Measurements from ENCODE around the gene HSD11B1. TPM values are rescaled to one million over a fixed set of nuclear protein-coding genes. Genes with fewer than 3 reads are reported as not detected.

HSD11B1 gene
- total RNA-seq (2022; extraction: Qiagen RNA extraction): 0.09 to 0.60 TPM (median 0.47 TPM) in 5 replicates

DNA sequence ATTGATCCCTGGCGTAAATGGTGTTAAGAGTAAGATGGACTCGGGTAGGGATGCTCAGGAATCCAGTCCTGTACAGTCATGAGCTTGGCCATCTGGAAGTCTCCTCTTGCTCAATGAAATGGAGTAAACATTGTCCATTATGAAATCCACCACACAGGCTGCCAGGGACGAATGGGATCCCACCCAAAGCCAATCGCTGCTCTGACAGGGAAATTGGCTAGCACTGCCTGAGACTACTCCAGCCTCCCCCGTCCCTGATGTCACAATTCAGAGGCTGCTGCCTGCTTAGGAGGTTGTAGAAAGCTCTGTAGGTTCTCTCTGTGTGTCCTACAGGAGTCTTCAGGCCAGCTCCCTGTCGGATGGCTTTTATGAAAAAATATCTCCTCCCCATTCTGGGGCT lies at the start of gene HSD11B1:
Gene HSD11B1 (plus strand): TSS at position 263 of the 400 bp plus-strand sequence. CDS start 97 bp downstream, at position 360.

DNA sequence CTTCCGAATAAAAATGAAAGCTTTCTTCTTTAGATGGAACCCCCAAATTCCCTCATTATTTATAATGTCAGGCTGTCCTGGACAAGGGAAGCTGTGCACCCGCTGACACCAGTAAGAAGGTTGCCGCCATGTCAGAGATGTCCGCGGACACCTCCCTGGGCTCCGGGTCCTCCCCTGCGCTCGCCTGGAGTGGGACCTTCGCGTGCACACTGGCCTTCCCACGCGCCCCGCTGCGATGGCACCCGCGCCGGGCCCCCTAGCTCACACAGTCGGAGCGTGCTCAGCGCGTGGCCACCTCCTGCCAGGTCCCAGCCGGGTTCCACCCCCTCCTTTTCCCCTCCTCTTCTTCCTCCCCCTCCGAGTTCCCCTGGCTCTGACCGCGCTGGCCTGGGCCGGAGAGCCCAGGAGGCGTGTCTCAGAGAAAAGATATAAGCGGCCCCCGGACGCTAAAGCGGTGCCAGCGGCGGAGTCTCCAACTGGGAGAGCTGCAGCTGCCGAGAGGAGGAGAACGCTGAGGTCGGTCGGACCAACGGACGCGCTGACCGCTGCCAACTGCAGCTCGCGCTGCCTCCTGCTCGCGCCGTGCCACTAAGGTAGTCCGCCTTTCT lies 29.6 kb upstream of the HSD11B1 start, which contains the start of gene G0S2:
Gene G0S2 (plus strand): TSS at position 456 of the 608 bp plus-strand sequence. CDS start 273 bp downstream, outside the sequence.

DNA sequence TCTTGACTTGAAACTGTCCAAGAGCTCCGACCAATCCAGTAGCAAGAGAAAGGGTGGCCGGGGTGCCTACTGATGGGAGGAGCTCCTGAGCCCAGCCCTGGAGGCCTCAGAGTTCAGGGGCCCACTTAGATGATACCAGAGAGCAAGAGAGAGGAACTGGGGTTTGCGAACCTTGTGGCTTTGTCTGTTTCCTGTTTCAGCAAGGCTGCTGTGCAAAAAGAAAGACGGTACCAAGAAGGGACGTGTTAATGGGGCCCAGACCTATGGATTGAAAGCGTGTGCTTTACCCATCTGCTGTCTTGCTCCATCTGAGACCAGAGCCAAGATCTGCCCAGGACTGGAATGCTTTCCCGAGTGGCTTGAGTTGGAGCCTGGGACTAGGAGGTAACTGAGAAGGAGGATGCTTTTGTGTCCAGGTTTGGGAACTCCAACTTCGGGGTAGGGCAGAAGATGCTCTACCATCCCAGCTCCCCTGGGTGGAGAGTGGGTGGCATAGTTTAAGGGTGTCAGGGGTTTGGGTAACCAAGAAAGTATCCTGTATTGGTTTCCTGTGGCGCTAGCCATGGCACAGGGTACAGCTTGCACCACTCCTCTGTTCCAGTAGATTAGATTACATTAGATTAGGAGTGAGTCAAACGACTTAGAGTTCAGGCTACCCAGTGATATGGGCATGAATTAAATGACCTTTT lies 51.4 kb downstream of the HSD11B1 start, which contains the start of gene TRAF3IP3:
Gene TRAF3IP3 (plus strand): TSS at position 128 of the 689 bp plus-strand sequence. CDS start 3,987 bp downstream, outside the sequence.

Other genes starting within 250 kb of the HSD11B1 start
- 0.25 to 0.38 TPM (median 0.28 TPM) in 5 replicates for gene CAMK1G, start 121.1 kb upstream of the HSD11B1 start, total RNA-seq (2022; extraction: Qiagen RNA extraction)
- gene LAMB3, start 52.4 kb upstream of the HSD11B1 start, total RNA-seq (2022; extraction: Qiagen RNA extraction): 18.6 to 23.5 TPM (median 21.0 TPM) in 5 replicates
- gene G0S2, start 29.4 kb upstream of the HSD11B1 start, total RNA-seq (2022; extraction: Qiagen RNA extraction): 3.8 to 4.6 TPM (median 4.0 TPM) in 5 replicates
- gene TRAF3IP3, start 51.2 kb downstream of the HSD11B1 start, total RNA-seq (2022; extraction: Qiagen RNA extraction): not detected in 5 replicates
- gene C1orf74, start 79.7 kb downstream of the HSD11B1 start, total RNA-seq (2022; extraction: Qiagen RNA extraction): 1.1 to 1.9 TPM (median 1.6 TPM) in 5 replicates
- gene IRF6, start 101.3 kb downstream of the HSD11B1 start, total RNA-seq (2022; extraction: Qiagen RNA extraction): 0.15 to 0.18 TPM (median 0.18 TPM) in 5 replicates
- gene UTP25, start 123.1 kb downstream of the HSD11B1 start, total RNA-seq (2022; extraction: Qiagen RNA extraction): 10.3 to 13.0 TPM (median 10.7 TPM) in 5 replicates
- 0.06 to 0.09 TPM (median 0.08 TPM) in 5 replicates for gene SYT14, start 233.4 kb downstream of the HSD11B1 start, total RNA-seq (2022; extraction: Qiagen RNA extraction)

Measured in A549 treated with Hydrocortisone at 1 μM for 4 hours (cell line).